GM08714 (cell line): Measurements from ENCODE around the gene HCAR2.
"Not testable (repeated sequence)": the region's sequence is repeated elsewhere in the genome, so short reads cannot be mapped to it uniquely, and the experiment has no call there.

Source experiments
- H3K4me3 ChIP-seq: fragments of 200-500 bp; sonication (Bioruptor generic); 2 replicates; pipeline ENCODE4 v1.5.1; 2014; ENCODE audit warnings: mild to moderate bottlenecking, low read length, inconsistent platforms
- ZNF274 ChIP-seq: IDR thresholded peaks from 2 replicates; pipeline ENCODE4 v1.6.1; 2012; ENCODE audit warnings: mild to moderate bottlenecking, low read depth, low read length

The HCAR2 gene

DNA sequence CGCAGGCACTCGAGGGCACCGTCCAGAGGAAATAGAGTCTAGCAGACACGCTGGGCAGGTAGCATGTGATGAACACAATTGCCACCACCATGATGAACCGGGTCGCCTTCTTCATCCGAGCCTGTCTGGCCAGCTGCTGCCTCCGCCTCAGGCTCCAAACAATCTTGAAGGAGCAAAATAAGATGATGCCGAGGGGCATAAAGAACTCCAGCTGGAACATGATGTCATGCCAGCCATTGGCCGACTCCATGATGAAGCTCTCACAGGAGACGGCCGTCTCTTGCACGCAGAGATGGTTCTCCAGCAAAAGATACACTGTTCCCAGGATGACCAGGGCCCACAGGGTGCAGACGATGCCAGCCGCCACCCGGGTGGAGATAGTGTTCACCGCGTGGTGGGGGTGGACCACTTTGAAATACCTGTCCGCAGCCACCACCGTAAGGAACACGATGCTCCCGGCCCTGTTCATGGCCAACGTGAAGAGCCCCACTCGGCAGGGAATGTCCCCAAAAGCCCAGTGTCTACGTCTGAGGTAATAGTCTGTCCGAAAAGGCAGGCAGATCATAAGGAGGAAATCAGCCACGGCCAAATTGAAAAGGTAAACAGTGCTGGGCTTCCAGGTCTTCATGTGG lies 26.5 kb upstream of the HCAR2 start:
- peak overlapping the region; percentile 29; the same call in 1 of the 2 replicates for H3K4me3 ChIP-seq
- no peak for TF ChIP-seq ZNF274

DNA sequence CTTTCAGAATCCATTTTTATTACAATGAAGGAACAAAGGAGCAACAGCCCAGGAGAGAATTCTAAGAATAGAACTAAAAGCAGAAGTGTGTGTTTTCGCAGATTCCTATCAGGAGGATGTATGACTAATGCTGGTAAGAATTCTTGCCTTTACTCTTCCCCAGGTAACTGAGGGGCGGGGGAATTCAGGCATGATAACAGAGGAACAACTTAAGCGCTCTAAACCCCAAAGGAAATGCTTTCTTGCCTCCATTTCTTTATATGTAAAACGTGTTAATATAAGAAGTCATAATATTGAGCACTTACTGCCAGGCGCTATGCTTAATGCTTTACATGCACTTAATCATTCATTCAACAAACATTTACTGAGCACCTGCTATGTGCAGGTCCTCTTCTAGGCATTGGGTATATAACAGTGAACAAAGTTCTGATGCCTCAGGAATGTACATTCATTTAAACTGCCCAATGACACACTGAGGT lies 23.0 kb upstream of the HCAR2 start:
- TF ChIP-seq ZNF274: no peak
- no peak overlapping the region for H3K4me3 ChIP-seq

DNA sequence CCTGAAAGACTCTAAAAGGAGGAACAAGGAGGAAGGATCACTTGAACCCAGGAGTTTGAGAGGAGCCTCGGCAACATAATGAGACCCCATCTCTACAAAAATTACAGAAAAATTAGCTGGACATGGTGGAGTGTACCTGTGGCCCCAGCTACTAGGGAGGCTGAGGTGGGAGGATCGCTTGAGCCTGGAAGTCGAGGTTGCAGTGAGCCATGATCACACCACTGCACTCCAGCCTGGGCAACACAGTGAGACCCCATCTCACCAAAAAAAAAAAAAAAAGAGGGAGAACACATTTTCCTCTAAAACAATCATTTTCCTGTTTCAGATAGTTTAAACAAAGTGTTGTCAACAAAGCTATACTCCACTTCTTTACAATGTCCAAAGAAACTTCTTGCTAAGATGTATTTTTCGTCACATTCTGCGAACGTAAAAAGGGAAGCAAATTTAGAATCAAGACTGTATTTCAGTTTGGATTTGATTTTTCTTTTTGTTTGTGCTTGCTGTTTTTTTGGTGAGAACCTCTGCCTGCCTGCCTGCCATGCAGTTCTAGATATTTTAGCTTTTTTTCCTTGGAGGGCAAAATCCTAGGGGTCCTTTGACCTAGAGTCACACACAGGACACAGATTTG lies 22.4 kb upstream of the HCAR2 start:
- no peak overlapping the region; the same call in 1 of the 2 replicates for H3K4me3 ChIP-seq
- TF ChIP-seq ZNF274: no peak

DNA sequence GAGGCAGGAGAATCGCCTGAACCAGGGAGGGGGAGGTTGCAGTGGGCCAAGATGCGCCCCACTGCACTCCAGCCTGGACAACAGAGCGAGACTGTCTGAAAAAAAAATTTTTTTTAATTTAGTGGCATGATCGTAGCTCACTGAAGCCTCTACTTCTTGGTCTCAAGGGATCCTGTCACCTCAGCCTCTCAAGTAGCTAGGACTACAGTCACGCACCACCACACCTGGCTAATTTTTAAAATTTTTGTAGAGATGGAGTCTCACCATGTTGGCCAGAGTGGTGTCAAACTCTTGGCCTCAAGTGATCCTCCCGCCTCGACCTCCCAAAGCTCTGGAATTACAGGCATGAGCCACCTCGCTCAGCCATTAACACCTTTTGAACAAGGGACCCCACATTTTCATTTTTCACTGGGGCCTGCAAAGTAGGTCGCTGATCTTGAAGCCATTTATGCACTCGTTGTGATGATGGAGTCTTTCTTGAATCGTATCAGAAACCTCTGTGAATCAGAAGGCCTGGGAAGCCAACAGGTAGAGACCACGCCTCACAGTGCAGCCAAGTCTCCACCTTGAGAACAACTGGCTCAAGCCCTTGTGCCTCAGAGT lies 21.6 kb upstream of the HCAR2 start:
- no peak for TF ChIP-seq ZNF274
- peak overlapping the region; percentile 0; the same call in 1 of the 2 replicates for H3K4me3 ChIP-seq

DNA sequence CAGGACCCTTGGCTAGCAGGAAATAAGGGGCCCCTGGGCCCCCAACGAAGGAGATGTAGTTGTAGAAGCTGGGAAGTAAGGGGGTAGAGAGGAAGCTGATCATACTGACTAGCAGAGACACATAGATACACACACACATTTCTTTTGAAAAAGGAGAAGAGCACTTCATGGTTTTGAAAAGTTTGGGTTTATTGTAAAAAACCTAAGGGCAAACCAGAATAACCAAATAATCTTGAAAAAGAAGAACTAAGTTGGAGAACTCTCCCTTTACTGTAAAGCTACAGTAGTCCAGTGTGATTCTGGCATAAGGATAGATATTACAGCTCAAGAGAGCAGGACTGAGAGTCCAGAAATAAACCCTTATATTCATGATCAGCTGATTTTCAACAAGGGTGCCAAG lies 19.2 kb upstream of the HCAR2 start:
- no peak for TF ChIP-seq ZNF274
- H3K4me3 ChIP-seq: no peak overlapping the region

DNA sequence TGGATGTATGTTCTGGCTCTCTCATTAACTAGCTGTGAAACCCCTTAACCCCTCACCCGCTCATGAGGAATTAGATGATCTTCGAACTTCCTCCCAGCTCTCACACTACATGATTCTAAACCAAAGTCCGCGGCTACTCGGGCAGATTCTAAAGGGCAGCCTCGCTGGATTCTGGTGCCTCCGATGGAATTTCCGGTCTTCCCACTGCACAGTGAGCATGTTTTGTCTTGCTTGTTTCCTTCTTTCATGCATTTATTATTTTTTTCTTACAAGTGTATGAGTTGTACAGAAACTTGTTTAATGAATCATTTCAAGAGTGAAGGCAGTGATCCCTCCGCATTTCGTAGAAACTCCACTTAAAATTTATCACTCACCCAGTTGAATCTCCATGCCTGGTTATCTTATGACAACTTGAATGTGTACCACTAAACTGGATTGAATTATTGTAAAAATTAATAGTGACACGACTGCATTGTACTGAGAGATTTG lies 17.9 kb upstream of the HCAR2 start:
- H3K4me3 ChIP-seq: no peak overlapping the region
- TF ChIP-seq ZNF274: no peak

DNA sequence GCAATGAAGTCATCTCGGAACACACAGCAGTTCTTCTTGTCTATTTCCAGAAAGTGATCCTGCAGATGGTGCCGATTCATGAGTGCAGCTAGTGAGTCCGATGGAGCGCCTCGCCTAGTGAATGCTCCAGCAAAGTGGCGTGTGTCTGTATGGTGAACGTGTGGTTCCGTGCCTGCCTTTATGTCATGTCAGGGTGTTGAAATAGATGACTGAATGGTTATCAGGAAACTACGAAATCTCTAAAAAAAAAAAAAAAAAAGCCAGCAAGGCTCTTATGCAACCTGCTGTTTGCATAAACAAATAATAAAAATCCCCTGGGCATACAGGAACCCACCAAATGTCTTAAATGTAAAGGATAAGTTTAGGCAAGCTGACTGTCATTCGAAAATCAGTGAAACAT lies 13.5 kb upstream of the HCAR2 start, which contains the start of gene HCAR3:
Gene HCAR3 (minus strand): TSS at position 154 of the 400 bp plus-strand sequence. CDS start 74 bp downstream, at position 80.
- not testable (repeated sequence) for H3K4me3 ChIP-seq

DNA sequence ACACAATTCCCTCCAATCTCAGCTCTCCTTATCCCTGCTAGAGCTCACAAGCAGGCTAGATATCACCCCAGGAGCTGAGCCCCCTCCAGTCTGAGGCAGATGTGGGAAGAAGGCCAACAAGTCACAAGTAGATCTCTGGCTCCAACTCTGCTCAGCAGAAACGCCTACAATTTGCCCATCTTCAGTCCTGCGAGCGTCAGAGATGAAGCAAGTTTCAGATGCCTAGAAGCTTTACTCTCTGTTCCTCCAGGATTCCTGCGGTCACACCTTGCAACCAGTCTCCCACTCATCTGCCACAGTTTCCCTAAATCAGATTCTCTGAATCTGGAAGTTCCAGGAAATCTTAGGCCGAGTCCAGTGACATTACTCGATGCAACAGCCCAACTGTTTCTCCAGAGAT lies 12.1 kb upstream of the HCAR2 start:
- not testable (repeated sequence) for H3K4me3 ChIP-seq

DNA sequence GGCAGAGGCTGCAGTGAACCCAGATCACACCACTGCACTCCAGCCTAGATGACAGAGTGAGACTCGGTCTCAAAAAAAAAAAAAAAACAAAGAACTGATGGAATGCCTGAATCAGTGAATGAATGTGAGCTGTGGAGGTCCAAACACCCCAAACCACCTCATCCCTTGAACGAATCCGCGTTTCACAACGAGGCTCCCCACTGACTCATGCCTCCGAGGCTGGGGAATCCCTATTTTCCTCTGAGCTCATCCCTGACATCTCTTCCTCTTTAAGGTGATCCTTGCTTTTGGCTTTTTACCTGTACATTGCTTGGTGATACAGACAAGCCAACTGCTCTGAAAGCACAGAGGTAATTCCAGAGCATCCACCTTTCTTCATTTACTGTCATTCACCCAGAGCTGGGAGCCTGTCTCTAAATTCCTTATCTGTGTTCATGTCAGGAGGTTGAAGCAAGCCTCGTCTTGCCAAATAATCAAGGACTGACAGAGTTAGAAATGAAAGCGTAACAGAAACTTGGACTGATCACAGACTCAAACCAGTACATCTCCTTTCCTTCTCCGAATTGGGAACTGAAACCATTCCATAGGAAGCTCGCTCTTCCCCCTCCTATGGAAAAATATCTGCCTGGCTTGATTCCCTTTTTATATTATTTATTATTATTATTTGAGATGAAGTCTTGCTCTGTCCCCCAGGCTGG lies 10.5 kb upstream of the HCAR2 start:
- not testable (repeated sequence) for H3K4me3 ChIP-seq

DNA sequence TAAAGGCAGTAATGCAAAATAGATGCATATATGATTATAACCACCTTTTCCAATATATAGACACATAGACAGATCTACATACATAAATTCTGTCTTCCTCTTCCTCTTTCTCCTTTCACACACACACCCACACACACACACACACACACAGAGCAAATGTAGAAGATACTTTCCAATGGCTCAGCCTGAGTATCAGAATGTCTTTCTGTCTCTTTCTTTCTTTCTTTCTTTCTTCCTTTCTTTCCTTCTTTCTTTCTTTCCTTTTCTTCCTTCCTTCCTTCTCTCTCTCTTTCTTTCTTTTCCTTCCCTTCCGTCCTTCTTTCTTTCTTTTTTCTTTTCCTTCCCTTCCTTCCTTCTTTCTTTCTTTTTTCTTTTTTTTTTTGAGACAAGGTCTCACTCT lies 8.1 kb upstream of the HCAR2 start:
- H3K4me3 ChIP-seq: not testable (repeated sequence)

DNA sequence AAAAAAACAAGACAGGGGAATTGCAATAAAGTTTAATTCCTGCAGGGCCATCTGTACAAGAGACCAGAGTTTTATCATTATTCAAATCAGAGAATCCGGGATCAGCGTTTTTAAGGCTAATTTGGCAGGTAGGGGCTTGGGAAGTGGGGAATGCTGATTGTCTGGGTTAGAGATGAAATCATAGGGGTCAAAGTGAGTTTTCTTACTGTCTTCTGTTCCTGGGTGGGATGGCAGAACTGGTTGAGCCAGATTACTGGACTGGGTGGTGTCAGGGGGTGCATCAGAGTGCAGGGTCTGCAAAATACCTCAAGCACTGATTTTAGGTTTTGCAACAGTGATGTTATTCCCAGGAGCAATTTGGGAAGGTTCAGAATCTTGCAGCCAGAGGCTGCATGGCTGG lies 7.2 kb upstream of the HCAR2 start:
- not testable (repeated sequence) for H3K4me3 ChIP-seq

DNA sequence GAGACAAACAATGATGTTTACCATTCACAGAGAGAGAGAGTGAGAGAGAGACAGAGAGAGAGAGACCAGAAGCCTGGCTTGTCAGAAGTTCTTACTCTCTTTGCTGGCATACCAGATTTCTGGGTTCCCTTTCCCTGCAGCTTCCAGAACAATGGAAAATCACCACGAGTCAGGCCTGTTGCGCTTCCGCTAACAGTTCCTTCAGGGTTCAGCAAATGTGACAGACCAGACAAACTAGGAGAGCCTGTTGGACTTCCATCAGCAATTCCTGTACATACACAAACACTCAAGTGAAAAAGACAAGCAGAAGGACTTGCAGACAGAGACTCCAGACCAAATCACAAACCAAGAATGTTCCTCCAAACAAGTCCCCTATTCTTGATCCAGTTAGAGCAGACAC lies 6.1 kb upstream of the HCAR2 start:
- not testable (repeated sequence) for H3K4me3 ChIP-seq

DNA sequence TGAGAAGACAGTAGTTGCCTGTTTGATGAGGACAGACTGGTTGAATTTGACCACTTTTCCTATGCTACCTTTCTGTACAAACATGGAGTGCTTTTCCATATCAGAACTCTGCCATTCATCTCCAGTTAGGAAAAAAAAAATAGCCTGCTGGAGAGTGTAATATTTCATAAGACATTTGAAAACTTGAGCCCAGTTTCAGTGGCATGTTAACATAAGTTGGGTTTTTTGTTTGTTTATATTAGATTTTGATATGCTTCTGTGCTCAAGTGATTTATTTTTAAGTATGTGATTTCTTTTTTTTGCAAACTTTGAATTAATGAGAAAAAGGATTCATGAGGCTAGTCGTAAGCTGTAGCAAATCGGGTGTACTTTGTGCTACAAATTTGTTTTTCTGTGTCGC lies 684 bp upstream of the HCAR2 start:
- not testable (repeated sequence) for H3K4me3 ChIP-seq

DNA sequence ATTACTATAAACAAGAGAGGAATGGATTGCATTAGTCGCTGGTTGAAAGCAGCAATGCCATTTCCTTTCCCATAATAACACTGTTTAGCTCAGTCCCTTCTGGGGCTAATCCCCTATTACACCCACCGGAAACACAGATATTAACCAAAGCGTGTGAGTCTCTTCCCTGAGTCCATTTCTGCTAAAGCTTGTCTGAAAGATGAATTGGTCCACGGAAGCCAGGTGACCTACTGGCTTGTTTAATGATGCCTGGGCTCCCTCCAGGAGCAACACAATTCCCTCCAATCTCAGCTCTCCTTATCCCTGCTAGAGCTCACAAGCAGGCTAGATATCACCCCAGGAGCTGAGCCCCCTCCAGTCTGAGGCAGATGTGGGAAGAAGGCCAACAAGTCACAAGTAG lies 1.7 kb downstream of the HCAR2 start:
- not testable (repeated sequence) for H3K4me3 ChIP-seq

DNA sequence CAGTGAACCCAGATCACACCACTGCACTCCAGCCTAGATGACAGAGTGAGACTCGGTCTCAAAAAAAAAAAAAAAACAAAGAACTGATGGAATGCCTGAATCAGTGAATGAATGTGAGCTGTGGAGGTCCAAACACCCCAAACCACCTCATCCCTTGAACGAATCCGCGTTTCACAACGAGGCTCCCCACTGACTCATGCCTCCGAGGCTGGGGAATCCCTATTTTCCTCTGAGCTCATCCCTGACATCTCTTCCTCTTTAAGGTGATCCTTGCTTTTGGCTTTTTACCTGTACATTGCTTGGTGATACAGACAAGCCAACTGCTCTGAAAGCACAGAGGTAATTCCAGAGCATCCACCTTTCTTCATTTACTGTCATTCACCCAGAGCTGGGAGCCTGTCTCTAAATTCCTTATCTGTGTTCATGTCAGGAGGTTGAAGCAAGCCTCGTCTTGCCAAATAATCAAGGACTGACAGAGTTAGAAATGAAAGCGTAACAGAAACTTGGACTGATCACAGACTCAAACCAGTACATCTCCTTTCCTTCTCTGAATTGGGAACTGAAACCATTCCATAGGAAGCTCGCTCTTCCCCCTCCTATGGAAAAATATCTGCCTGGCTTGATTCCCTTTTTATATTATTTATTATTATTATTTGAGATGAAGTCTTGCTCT lies 3.0 kb downstream of the HCAR2 start:
- H3K4me3 ChIP-seq: not testable (repeated sequence)

DNA sequence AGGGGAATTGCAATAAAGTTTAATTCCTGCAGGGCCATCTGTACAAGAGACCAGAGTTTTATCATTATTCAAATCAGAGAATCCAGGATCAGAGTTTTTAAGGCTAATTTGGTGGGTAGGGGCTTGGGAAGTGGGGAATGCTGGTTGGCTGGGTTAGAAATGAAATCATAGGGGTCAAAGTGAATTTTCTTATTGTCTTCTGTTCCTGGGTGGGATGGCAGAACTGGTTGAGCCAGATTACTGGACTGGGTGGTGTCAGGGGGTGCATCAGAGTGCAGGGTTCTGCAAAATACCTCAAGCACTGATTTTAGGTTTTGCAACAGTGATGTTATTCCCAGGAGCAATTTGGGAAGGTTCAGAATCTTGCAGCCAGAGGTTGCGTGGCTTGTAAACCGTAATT lies 6.2 kb downstream of the HCAR2 start:
- H3K4me3 ChIP-seq: not testable (repeated sequence)
